Measurements from ENCODE around the gene ATOSB.

ATOSB gene

DNA sequence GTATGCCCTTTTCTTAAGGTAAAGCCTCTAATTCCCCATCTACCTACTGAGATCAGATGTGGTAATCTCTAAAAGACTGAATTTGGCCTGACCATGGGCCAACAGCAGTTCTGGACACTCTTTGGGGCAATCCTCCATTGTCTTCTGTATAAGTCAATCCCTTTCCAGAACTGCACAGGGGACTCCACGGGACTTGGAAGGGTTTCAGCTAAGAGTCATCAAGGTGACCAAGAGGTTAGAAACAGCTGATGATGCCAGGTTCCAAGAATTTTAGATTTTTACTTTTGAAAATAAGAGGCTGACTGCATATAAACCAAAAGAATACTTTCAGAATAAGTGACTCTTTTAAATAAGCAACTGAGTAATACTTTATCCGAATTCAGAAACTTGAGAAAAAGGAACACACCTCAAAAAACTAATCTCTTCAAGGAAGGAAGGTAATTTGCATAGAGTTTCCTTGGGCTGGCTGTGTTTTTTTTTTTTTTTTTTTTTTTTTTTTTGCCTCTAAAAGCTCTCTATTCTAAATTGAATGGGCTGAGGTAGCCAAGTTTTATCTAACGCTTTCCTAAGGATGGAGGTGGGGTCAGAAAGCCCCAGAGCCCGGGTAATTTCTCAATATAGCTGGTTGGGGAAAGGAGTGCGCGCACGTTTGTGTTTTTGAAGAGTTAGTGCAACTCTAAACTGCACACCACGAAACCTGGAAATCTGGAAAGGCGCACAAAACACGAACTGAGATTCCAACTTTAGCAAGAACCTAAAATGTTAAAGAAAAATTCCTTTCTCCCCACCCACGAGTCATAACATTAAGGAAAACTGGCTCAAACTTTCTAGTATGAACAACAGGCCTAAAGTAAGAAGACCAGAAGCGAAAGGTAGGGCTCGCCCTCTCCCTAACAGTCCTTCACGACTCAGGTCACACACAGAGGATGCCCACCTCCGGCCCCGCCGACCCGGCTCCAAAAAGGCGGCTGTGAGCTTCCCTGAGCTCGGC is 44.5 kb downstream of the ATOSB start:
- TF ChIP-seq CTCF (IDR thresholded peaks at IDR 0.05; ENCODE audit: extremely low read depth, missing control alignments), result no peak
- no peak for DNase-seq (ENCODE audit: low spot score)

GRCh38 chr9:35069020-35069419 is 46.6 kb downstream of the ATOSB start:
- TF ChIP-seq CTCF (IDR thresholded peaks at IDR 0.05; ENCODE audit: extremely low read depth, missing control alignments), result no peak
- DNase-seq (ENCODE audit: low spot score), result no peak

GRCh38 chr9:35067056-35067455 is 48.6 kb downstream of the ATOSB start:
- no peak for DNase-seq (ENCODE audit: low spot score)
- TF ChIP-seq CTCF (IDR thresholded peaks at IDR 0.05; ENCODE audit: extremely low read depth, missing control alignments), result no peak

- no peak for DNase-seq (ENCODE audit: low spot score)
- TF ChIP-seq CTCF (IDR thresholded peaks at IDR 0.05; ENCODE audit: extremely low read depth, missing control alignments), result no peak
Measured at GRCh38 chr9:35060548-35061207, 55.0 kb downstream of the ATOSB start.

GRCh38 chr9:35059438-35059837 is 56.2 kb downstream of the ATOSB start:
- no peak for TF ChIP-seq CTCF (IDR thresholded peaks at IDR 0.05; ENCODE audit: extremely low read depth, missing control alignments)
- no peak for DNase-seq (ENCODE audit: low spot score)

DNA sequence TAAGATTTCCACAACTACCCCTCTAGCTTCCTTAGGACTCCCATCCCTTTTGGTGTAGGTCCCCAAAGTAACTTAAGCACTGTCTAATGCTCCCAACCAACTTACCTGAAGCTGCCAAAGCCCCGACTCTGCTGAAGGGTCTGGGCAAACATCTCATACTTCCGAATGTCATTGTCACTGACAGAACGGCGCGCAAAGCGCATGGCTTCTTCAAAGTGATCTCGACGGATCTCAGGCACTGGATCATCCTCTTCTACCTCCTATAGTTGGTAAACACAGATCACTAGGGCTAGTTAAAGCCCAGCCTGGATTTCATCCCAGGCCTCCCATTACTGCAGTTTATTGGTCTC is 58.4 kb downstream of the ATOSB start:
- no peak for TF ChIP-seq CTCF (IDR thresholded peaks at IDR 0.05; ENCODE audit: extremely low read depth, missing control alignments)

DNA sequence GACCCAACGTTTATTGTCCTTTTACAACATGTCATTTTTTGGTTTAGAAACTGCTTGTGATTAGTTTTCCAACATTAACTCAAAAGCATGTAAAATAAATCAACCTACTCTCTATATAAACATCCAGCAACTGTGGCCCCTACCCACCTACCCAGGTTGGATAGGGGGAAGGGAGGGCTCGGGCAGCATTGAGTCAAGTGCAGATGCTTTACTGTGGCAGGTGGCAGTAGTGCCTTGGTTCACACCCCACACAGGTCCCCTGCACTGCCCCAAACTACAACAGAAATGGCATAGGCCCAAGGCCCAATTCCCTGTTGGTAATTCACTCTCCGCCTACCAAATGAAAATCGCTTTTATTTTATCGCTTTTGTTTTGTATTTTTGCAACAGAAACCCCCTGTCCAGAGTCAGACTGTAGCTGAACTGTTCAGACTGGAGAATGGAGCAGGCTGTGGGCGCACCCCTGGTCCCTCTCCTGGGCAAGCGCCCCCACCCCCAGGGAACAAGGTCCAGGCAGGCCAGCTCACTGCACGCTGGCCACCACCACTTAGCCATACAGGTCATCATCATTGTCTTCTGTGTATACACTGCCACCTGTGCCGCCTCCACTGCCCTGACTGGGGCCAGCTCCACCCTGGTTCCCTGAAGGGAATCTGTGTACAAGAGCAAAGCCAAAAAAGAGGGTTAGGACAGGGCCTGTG is 58.9 kb downstream of the ATOSB start:
- no peak for TF ChIP-seq CTCF (IDR thresholded peaks at IDR 0.05; ENCODE audit: extremely low read depth, missing control alignments)
- no peak for DNase-seq (ENCODE audit: low spot score)

More for the DNA sequence above, 58.4 kb downstream of the ATOSB start:
- no peak for DNase-seq (ENCODE audit: low spot score)
